EL (cell line): ENCODE measurements around the gene TMEM97.
A peak's percentile ranks its signal among the peaks of the same experiment; 100 is the strongest.
"Not testable (repeated sequence)": the region's sequence is repeated elsewhere in the genome, so short reads cannot be mapped to it uniquely, and the experiment has no call there.

ENCODE experiments used
- DNase-seq: peaks from one replicate; pipeline ENCODE4 v3.0.0-alpha.2; 2016

Gene TMEM97

DNA sequence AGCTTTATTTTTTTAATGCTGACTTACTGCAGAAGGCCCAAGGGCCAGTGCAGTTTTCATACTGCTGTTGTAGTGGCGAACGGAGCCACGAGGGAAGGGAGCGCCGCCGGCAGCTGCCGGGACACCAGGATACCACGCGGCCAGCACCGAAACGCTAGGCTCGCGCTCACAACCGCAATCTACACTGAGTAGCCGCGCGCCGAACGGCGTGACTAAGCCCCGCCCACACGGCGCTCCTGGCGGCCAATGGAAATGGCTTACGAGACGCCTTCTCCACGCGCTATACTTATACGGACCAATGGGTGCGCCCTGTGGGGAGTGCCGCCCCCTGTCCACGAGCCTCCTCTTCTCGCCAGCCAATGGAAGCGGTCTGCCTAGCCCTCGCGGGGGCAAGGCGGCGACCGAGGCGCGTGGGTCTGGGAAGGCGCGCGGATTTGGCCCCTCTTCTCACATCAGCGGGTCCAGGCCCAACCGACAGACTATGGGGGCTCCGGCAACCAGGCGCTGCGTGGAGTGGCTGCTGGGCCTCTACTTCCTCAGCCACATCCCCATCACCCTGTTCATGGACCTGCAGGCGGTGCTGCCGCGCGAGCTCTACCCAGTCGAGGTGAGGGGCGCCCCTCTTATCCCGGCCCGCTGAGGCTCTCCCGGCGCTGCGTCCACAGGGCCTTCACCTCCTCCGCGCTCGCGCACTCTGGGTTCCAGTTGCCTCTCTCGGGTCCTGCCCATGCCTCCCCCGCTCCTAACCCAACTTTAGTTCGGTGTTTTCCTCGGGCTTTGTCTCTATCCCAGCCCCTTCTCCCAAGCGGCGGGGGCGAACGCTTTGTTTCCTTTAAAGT is at the start of gene TMEM97:
TMEM97 (plus strand) TSS at position 442 of the 839 bp plus-strand sequence; CDS start at position 482, 40 bp downstream.
- peak; percentile 98 for DNase-seq

DNA sequence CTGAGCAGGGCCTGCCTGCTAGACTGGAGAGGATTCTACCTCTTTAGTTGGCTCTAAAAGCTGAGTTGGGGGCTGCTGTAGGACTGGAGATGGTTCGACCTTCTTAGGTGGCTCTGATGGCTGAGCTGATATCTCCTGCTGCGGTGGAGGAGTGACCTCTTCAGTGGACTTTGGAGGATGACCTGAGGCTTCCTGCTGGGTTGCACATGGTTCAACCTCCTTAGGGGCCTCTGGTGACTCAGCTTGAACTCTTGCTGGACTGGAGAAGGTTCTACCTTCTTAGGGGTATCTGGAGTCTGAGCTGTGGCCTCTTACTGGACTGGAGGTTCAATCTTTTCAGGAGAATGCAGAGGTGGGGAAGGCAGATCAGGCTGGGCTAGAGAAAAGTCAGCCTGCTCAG is 48.9 kb upstream of the TMEM97 start:
- DNase-seq = no peak

DNA sequence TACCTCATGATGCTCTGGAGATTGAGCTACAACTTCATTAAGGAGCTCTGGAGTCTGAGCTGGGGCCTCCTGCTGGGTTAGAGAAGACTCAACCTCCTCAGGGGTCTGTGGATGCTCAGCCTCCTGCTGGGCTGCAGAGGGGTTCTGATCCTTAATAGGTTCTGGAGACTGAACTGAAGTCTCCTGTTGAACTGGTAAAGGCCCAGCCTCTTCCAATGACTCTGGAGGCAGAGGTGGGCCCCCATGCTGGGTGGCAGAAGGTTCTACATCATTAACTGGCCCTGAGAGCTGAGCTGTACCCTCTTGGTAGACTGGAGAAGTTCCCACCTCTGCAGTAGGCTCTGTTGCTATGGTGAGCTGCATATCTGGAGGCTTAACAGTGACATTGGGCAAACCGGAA is 48.1 kb upstream of the TMEM97 start:
- DNase-seq = no peak

DNA sequence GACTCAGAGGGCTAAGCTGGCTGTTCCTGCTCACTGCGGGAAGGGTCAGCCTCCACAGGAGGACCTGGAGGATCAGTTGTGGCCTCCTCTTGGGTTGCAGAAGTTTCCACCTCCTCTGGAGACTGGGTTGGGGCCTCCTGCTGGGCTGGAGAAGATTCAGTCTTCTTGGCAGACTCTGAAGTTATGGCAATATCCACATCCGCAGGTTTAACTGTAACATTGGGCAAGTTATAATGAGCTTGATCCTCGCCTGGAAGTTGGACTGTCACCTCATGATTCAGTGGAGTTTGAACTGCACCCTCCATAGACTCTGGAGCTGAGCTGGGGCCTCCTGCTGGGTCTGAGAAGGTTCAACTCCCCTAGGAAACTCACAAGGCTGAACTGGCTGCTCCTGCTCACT is 47.6 kb upstream of the TMEM97 start:
- DNase-seq = no peak

DNA sequence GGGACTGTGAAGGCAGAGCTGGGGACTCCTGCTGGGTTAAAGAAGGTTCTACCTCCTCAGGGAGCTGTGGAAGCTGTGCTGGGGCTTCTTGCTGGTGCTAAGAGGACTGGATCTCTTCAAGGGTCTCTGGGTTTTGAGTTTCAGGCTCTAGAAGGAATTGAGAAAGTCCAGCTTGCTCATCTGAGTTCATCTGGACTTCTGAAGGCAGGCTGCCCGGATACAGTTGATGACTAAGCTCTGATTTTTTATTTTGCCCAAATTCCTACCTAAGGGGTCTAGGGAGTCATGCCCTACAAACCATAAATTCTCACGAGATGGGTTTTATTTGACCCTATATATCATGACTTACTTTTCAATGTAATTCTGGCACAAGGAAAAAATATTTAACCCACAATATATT is 46.8 kb upstream of the TMEM97 start:
- DNase-seq = peak; percentile 61

DNA sequence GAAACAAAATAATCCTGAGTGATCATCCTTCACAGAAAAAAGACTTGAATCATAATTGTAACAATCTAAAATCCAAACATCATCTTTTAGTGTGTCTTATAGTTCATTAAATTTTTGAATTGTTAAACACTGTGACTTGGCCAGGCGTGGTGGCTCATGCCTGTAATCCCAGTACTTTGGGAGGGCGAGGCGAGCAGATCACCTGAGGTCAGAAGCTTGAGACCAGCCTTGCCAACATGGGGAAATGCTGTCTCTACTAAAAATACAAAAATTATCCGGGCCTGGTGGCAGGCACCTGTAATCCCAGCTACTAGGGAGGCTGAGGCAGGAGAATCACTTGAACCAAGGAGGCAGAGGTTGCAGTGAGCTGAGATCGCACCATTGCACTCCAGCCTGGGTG is 45.7 kb upstream of the TMEM97 start:
- DNase-seq = not testable (repeated sequence)

DNA sequence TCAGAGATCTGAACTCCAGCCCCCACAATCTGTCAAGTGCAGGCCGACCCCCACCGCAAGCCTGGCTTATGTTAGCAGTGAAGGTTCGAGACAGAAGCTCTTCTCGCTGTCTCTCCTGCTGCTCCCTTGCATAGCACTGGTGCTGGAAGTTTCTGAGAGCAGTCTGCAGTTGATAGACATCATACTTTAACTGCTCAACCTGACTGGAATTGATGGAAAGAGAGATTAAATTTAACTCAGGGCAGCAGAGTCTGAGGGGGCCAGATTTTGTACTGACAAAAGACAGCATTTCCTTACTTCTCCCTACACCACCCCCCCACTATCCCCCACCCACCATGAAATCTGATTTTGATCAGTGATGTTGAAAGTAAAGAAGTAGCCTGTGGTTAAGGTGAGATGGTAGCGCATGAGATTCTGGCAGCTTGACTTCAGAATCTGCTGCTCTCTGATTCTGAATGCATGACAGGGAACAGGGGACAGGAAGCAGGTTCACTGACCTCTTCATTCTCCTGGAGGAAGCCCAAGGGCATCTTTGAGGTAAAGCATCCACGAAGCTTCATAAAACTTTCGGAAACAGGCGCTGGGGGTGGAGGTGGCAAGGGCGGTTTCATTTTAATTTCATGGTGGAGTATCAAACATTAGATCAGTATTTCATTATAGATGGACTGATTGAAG is 44.3 kb upstream of the TMEM97 start:
- DNase-seq = no peak

DNA sequence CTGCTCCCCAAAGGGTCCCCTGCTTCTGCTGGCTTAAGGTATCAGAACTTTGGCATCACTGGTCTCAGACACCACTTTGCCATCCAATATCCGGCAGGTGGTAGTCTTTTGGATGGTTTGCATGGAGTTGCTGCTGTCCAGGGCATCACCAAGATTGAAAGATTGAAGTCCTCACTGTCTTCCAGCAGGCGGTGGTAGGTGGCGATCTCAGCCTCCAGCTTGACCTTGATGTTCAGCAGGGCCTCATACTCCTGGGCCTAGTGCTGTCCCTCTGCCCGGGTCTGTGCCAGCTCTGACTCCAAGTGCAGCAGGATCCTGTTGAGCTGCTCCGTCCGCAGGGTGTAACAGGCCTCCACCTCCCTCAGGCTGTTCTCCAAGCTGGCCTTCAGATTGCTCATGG is 43.0 kb upstream of the TMEM97 start:
- DNase-seq = no peak

DNA sequence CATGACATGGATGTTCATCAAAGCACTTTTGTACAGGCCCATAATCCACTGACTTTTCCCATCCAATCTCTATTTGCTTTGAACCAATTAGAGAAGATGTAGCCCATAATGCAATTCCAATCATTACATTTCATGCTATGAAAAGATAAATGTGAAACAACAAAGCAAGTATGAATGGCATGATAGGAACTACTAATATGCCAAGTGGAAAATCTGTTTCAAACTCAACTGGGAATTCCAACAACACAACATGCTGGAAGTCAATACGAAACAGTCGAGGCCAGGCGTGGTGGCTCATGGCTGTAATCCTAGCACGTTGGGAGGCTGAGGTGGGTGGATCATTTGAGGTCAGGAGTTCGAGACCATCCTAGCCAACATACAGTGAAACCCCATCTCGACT is 39.6 kb upstream of the TMEM97 start:
- DNase-seq = peak; percentile 67

DNA sequence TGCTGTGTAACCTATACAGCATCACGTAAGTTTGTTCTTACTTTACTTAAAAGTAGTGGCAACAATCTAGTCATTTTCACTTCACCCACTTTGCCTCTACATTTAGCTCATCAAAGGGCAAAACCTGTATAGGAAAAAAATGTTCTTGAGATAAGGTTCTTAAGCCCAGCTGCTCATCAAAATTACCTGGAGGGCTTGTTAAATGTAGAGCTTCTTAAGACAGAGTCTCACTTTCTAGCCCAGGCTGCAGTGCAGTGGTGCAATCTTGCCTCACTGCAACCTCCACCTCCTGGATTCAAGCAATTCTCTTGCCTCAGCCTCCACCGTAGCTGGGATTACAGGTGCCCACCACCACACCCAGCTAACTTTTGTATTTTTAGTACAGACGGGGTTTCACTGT is 38.2 kb upstream of the TMEM97 start:
- DNase-seq = no peak

DNA sequence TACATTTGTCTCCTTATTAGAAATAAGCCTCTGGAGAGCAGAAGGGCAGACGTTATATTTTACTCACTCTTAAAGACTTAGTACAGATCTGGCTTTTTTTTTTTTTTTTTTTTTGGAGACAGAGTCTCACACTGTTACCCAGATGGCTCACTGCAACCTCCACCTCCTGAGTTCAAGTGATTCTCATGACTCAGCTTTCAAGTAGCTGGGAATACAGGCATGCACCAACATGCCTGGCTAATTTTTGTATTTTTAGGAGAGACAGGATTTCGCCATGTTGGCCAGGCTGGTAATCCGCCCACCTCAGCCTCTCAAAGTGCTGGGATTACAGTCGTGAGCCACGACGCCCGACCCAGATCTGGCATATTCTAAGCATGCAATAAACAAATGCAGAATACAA is 36.4 kb upstream of the TMEM97 start:
- peak; percentile 87 for DNase-seq

DNA sequence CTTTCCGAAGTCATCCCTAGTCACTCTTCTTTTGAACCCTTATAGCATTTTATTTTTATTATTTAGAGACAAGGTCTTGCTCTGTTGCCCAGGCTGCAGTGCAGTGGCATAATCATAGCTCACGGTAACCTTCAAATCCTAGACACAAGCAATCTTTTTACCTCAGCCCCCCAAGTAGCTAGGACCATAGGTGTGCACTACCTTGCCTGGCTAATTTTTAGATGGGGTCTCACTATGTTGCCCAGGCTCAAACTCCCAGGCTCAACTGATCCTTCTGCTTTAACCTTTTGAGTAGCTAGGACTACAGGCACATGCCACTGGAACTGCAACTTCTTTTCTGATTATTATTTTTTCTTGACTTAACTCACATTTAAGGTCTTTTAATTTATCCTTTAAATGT is 33.0 kb upstream of the TMEM97 start:
- no peak for DNase-seq

DNA sequence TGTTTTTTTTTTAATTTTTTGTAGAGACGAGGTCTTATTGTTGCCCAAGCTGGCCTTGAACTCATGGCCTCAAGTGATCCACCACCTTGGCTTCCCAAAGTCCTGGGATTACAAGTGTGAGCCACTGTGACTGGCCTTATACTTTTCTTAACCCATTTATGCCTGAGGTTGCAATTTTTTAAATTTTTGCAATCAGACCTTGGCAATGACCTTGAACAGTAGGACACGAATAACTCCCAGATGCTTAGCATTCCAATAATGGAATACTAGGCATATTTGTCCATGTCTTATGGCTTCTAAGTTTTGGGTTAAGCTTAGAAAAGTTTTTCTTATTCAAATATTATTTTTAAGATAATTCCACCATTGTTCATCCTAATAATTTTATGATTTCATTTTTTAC is 28.3 kb upstream of the TMEM97 start:
- DNase-seq = peak; percentile 19

DNA sequence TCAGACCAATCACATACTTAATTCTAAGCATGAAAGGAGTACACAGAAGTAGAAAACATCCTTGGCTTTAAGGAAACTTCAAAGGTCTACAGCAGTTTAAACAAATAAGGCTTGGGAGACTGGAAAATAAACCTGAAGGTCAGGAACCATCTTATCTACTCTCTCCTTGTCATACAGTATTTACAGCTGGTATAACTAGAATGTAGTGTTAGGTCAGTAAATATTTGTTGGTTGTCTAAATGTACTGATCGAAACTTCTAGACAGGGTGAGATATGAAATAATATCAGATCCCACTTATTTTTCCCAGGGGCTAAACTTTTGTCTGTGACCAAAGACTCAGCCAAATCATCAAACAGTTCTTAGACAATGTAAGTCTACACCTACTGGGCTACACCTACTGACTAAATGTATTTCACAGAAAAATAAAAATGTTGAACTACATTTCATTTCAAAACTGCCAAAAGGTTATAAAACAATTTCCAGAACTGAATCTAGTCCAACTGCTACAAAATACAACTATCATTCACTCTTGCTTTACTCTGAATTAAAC is 27.1 kb upstream of the TMEM97 start:
- DNase-seq = no peak

DNA sequence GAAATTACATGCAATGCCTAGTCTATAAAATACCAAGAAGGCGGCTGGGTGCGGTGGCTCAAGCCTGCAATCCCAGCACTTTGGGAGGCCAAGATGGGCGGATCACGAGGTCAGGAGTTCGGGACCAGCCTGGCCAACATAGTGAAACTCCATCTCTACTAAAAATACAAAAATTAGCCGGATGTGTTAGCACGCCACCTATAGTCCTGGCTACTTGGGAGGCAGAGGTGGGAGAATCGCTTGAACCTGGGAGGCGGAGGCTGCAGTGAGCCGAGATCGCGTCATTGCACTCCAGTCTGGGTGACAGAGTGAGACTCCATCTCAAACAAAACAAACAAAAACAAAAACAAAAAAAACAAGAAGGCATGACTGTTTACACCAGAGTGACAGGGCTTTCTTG is 26.1 kb upstream of the TMEM97 start:
- DNase-seq = not testable (repeated sequence)

DNA sequence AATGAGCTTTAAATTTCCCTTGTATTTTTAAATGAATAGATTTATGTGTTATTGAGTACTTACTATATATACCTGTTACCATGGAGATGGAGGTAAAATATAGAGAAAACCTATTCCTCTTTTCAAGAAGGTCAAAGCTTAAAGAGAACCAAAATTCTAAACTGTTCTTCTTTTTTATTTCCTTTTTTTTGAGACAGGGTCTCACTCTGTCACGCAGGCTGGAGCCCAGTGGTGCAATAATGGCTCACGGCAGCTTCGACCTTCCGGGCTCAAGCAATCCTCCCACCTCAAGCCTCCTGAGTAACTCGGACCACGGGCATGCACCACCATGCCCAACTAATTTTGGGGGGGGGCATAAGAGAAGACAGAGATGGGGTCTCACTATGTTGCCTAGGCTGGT is 25.0 kb upstream of the TMEM97 start:
- DNase-seq = no peak

DNA sequence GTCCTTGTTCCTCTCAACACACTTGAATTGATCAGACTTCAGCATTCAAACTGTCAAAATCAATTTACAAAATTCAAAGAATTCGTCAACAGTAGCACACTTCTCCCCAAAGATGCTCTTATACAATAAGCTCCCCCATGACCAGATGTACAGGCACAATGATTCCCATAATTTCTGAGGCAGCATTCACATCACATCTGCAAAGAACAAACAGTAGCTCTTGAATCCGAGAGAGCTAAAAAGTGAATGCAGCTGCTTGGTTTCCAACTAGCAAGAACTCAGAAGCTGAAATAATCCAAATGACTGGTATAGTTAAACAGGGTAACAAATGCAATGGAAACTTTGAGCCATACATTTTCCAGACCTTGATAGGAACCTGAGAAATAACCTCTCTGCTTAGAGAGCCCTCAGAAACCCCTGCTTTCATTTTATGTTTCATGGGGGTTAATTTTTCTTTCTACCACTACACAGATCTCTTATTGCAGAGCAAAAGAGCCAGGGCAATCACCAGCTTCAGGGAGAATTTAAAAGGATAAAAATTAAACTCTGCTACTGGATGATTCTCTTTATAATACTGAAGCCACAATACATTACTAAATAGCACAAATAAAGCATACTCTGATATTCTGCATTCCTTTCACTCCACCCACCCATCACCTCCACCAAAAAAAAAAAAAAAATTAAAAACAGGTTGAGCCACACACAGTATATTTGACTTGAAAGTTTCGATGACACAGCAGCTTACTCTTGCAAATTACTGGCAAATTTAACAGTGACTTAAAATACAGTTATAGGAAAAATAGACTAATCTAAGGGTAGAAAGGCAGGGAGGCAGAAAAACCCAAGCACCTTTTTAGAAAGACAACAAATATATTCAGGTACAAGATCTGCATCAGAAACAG is 23.1 kb upstream of the TMEM97 start:
- DNase-seq = no peak

DNA sequence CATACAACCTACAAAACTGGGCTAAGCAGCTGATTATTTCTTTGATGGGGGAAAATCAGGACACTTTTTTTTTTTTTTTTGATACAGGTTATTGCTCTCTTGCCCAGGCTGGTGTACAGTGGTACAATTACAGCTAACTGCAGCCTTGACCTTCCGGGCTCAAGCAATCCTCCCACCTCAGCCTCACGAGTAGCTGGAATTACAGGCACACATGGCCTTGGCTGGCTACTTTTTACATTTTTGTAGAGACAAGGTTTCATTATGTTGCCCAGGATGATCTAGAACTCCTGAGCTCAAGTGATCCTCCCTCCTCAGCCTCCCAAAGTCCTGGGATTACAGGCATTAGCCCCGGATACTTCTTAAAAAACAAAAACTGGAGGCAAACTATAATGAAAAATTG is 20.6 kb upstream of the TMEM97 start:
- DNase-seq = no peak

DNA sequence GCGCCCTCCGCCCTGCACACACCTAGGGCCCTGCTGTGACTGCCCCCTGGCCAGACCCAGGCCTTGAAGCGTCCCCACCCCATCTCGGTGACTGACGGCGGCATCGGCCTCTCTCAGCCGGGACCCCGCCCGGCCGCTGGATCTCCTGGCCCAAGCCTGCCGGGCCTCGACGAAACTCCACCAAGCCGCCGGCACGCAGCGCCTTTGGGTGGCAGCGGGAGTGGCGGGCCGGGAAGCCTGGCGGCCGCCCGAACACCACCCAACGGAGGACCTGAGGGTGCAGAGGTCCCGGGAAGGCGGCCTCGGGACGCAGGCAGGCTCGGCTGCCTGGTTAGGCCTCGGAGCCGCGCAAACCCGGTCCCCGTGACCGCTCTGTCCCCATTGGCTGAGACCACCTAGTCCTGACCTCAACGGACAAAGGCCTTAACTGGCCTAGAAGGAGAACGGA is 12.0 kb upstream of the TMEM97 start:
- DNase-seq = no peak

DNA sequence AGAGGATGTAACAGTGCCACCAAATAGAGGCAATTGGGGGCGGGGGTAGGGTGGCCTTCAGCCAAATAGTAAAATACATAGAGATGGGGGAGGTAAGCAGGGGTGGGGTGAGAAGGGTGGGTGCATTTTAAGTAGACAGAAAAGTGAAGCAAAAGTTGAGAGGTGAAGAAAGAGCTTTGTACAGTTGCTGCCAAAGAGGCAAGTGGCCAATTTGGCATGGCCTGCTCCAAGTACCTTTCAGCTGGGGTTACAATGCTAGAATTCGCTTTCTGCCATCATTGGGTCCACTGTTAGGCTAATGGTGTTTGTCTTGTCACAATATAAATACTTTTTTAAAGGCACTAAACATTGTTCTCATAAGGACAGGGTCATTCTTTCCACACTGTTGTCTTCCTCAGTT is 5.2 kb upstream of the TMEM97 start:
- no peak for DNase-seq

DNA sequence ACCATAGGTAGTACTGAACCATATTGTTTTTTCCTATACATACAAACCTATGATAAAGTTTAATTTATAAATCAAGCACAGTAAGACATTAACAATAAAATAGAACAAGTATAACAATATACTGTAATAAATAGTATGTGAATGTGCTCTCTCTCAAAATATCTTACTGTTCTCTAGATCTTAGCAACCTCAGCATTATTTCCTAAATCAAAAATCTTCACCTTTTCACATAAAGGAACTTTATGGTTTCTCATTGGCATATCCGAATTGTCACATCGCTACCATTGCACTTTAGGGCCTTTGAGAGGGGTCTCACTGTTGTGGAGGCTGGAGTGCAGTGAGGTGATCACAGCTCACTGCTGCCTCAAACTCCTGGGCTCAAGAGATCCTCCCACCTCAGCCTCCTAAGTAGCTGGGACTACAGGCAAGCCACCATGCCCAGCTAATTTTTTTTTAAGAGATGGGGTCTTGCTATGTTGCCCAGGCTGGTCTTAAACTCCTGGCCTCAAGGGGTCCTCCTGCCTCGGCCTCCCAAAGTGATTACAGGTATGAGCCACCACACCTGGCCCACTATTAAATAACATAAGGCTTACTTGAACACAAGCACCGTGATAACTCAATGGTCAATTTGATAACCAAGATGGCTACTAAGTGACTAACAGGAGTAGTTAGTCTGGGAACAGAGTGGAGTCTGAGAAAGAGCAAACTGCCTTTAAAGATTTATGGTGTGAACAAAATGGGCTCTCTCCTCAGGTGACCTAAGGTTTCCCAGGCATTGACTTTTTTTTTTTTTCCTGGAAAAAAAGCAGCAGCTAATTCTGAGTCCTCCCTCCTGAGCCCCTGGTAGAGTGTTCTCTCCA is 2.9 kb upstream of the TMEM97 start:
- no peak for DNase-seq
